ENCODE data around the gene FBXL5. TPM values are rescaled to one million over a fixed set of nuclear protein-coding genes. Genes with fewer than 3 reads are reported as not detected.

FBXL5 gene
- total RNA-seq, 4 donors from 2014 or later, result 100 to 150 (median 134) TPM

- no peak for DNase-seq (ENCODE audit: low spot score in 2 of 2)
- peaks cover 0 to 100% (median 4%) of the 10 kb centered on the region in 3 donors for H3K36me3 ChIP-seq
- no peaks in the 10 kb centered on the region for H3K27me3 ChIP-seq
- no peak overlapping the region for H3K27ac ChIP-seq
- no peak overlapping the region for H3K4me3 ChIP-seq
- no peaks in the 10 kb centered on the region for H3K9me3 ChIP-seq
- H3K4me1 ChIP-seq, result no peaks in the 10 kb centered on the region
- no peak for TF ChIP-seq CTCF (IDR thresholded peaks at IDR 0.05)
Measured at GRCh38 chr4:15568821-15569220, 86.3 kb downstream of the FBXL5 start.

- peaks cover 0 to 77% (median 4%) of the 10 kb centered on the region in 3 donors for H3K36me3 ChIP-seq
- no peaks in the 10 kb centered on the region for H3K9me3 ChIP-seq
- no peaks in the 10 kb centered on the region for H3K27me3 ChIP-seq
- TF ChIP-seq POLR2A (IDR thresholded peaks at IDR 0.05) (no peak), CTCF (IDR thresholded peaks at IDR 0.05) (no peak), EP300 (IDR thresholded peaks at IDR 0.05) (no peak)
- 74 to 77% methylated on average over 6 of the region's 6 CpGs for WGBS, 2 donors
- H3K27ac ChIP-seq, result no peak overlapping the region
- peaks cover 0 to 14% (median 5%) of the 10 kb centered on the region in 4 donors for H3K4me1 ChIP-seq
- no peak for DNase-seq (ENCODE audit: low spot score in 2 of 2)
- no peak overlapping the region for H3K4me3 ChIP-seq
Measured at GRCh38 chr4:15563871-15564270, 91.3 kb downstream of the FBXL5 start.

GRCh38 chr4:15562623-15563022 lies 92.5 kb downstream of the FBXL5 start:
- Histone ChIP-seq H3K4me3 (no peak overlapping the region), H3K27me3 (no peaks in the 10 kb centered on the region), H3K9me3 (no peaks in the 10 kb centered on the region), H3K36me3 (peaks cover 0 to 76% (median 0%) of the 10 kb centered on the region in 3 donors), H3K27ac (no peak overlapping the region), H3K4me1 (peaks cover 0 to 14% (median 5%) of the 10 kb centered on the region in 4 donors)
- TF ChIP-seq POLR2A (IDR thresholded peaks at IDR 0.05) (no peak), EP300 (IDR thresholded peaks at IDR 0.05) (no peak), CTCF (IDR thresholded peaks at IDR 0.05) (no peak)
- no peak for DNase-seq (ENCODE audit: low spot score in 2 of 2)

DNA sequence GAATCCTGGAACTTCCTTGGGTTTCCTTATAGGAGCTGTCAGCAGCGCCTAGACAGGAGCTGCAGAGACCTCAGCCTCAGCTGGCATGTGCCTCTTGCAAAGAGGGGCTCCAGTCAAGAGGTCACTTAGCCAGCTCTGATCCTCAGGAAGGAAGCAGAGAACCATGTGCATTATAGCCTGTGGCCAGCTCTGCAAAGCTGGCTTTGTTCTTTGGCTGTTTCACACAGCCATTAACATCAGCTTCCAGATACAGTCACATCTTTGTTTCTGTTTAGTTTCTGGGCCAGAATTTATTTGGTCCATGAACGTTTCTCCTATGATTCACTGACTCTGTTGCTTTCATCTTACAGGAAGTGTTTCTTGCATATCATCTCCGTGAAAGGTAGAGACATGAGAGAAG lies 93.0 kb downstream of the FBXL5 start:
- H3K9me3 ChIP-seq, result no peaks in the 10 kb centered on the region
- DNase-seq (ENCODE audit: low spot score in 2 of 2), result no peak
- no peak overlapping the region for H3K27ac ChIP-seq
- peaks cover 0 to 14% (median 5%) of the 10 kb centered on the region in 4 donors for H3K4me1 ChIP-seq
- H3K4me3 ChIP-seq, result no peak overlapping the region
- no peaks in the 10 kb centered on the region for H3K27me3 ChIP-seq
- peaks cover 0 to 71% (median 0%) of the 10 kb centered on the region in 3 donors for H3K36me3 ChIP-seq
- TF ChIP-seq CTCF (IDR thresholded peaks at IDR 0.05) (no peak), EP300 (IDR thresholded peaks at IDR 0.05) (no peak), POLR2A (IDR thresholded peaks at IDR 0.05) (no peak)
- WGBS, 2 donors, result 28 to 37% methylated on average over 3 of the region's 3 CpGs

DNA sequence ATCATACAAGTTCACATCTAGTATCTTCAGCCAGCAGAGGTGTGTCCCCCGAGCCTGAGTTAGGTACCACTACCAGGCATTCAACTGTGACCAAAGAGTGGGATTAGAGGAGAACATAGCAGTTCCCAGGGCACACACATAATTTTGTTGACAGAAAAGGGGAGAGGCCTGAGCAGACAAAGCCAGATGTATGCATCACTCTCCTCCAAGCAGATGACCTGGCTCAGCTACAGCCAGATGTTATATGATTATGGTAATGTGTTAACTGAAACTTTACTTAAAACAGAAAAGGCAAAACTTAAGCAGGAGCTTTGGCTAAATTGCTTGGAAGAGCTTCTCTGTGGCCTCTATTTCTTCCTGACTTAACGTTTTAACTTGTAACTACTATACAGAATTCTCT lies 96.6 kb downstream of the FBXL5 start:
- H3K27me3 ChIP-seq, result no peaks in the 10 kb centered on the region
- H3K36me3 ChIP-seq, result peaks cover 0 to 68% (median 0%) of the 10 kb centered on the region in 3 donors
- no peaks in the 10 kb centered on the region for H3K9me3 ChIP-seq
- WGBS, 2 donors, result 90 to 92% methylated on average over 2 of the region's 2 CpGs
- H3K4me3 ChIP-seq, result no peak overlapping the region
- no peak for DNase-seq (ENCODE audit: low spot score in 2 of 2)
- no peak for TF ChIP-seq CTCF (IDR thresholded peaks at IDR 0.05)
- TF ChIP-seq EP300 (IDR thresholded peaks at IDR 0.05), result no peak
- TF ChIP-seq POLR2A (IDR thresholded peaks at IDR 0.05), result no peak
- no peak overlapping the region for H3K27ac ChIP-seq
- H3K4me1 ChIP-seq, result peaks cover 0 to 14% (median 5%) of the 10 kb centered on the region in 4 donors
